ENCODE measurements around the gene SLC24A4. TPM values are rescaled to one million over a fixed set of nuclear protein-coding genes. Genes with fewer than 3 reads are reported as not detected.

Gene SLC24A4
- total RNA-seq, 1 experiment from 2014 or later = not detected

DNA sequence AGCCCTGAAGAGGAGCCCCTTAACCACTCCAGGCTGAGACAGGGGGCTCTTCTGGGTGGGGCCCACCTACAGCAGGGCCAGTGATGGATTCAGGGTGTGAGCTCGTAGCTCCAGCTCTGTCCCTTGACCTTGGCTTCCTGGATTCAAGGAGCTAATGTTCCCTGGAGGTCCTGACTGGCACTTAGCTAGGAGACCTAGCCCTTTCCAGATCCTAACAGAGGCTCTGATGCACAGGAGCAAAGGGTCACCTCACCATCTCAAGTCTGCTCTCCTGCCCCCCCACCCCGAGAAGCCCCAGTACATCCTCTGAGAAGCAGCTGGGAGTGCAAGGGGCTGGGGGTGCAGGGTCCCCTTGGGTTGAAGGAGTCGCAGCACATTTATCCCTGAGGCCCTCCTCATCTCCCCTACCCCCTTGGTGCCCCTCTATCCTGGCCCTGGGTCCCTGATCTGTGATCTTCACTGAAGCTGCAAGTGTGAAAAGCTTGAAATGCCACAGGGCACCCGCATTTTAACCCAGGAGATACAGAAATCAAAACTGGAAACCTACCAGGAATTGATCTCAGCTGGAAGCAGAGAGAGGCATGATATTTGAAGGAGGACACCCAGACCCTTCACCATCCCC lies 193.5 kb downstream of the SLC24A4 start:
- H3K9me3 ChIP-seq (ENCODE audit: control insufficient read depth in 1 of 2, insufficient read depth in 1 of 2, low read depth in 1 of 2, low read length in 2 of 2) = no peaks in the 10 kb centered on the region
- no peaks in the 10 kb centered on the region for H3K27me3 ChIP-seq (ENCODE audit: insufficient read depth, low read length)
- H2AFZ ChIP-seq (ENCODE audit: low read depth, low read length, poor library complexity, severe bottlenecking) = no peak overlapping the region
- H3K9me2 ChIP-seq (ENCODE audit: insufficient read depth) = no peaks in the 10 kb centered on the region
- CTCF ChIA-PET = no interaction called here
- TF ChIP-seq EZH2phosphoT487 (IDR thresholded peaks at IDR 0.05; ENCODE audit: borderline replicate concordance) = no peak
- intact Hi-C loops (cut with micrococcal nuclease) = no loop called here
- H3K9ac ChIP-seq (ENCODE audit: low read length) = no peak overlapping the region
- peaks cover 22% of the 10 kb centered on the region; the same call in 1 of the 2 replicates for H3K79me2 ChIP-seq (ENCODE audit: insufficient read depth, low read length)
- RAD21 ChIA-PET (ENCODE audit: low non-redundant PET in 1 of 2, low total read pairs in 2 of 2, uncharacterized antibody in 2 of 2, unreplicated experiment in 2 of 2) = interaction anchor here in 1 of 2 experiments (0.6 kb wide), 1 partner anchor 37 kb away, joined by 3 read pairs; no protein-coding TSS in a partner anchor
- H3K36me3 ChIP-seq (ENCODE audit: control insufficient read depth in 1 of 2, insufficient read depth in 2 of 2, low read length in 2 of 2) = no peaks in the 10 kb centered on the region
- POLR2A ChIA-PET = no interaction called here
- H3K4me2 ChIP-seq (ENCODE audit: low read length) = no peak overlapping the region
- H3K4me3 ChIP-seq (replicated peaks in 1 of 2; ENCODE audit: low read depth in 1 of 2, low read length in 2 of 2) = no peak overlapping the region
- no peak overlapping the region for H3K27ac ChIP-seq (ENCODE audit: low read depth, low read length)
- H3K4me1 ChIP-seq (ENCODE audit: control insufficient read depth in 1 of 2, insufficient read depth in 2 of 2, low read length in 2 of 2) = peaks cover 20 to 32% of the 10 kb centered on the region in 2 experiments
- no TSS peak for BruUV-seq (replicated peaks)
- DNase-seq (ENCODE audit: low read depth, low spot score) (no peak), ATAC-seq (no peak)
- no peaks in the 10 kb centered on the region for H4K20me1 ChIP-seq (ENCODE audit: insufficient read depth)

DNA sequence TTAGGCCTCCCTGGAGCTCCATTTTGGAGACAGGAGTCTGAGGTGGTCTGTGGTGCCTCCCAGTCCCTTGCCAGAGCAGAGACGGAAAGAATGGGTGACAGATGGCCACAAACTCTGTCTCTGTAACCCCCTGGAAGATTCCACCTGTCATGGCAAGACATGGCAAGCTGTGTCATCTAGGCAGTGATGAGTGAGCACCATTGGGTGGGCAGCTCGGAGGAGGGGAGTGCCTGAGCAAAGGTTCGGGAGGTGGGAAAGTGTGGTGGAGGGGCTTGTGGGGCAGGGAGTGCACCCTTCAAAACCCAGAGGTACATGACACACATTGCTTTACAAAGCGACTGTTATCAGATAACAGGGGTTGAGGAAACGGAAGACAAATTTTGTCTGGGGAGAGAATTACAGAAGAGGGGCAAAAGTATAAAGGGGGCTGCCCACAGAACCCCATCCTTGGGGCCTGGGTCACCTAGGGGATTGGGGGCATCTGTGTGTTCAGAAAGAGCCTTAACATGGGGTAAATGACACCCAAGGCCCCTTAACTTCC lies 194.1 kb downstream of the SLC24A4 start:
- H3K9me3 ChIP-seq (ENCODE audit: control insufficient read depth in 1 of 2, insufficient read depth in 1 of 2, low read depth in 1 of 2, low read length in 2 of 2) = no peaks in the 10 kb centered on the region
- no peak overlapping the region for H3K4me3 ChIP-seq (replicated peaks in 1 of 2; ENCODE audit: low read depth in 1 of 2, low read length in 2 of 2)
- DNase-seq (ENCODE audit: low read depth, low spot score) (no peak), ATAC-seq (no peak)
- ChIA-PET POLR2A (no interaction called here), RAD21 (ENCODE audit: low non-redundant PET in 1 of 2, low total read pairs in 2 of 2, uncharacterized antibody in 2 of 2, unreplicated experiment in 2 of 2) (interaction anchor here in 1 of 2 experiments (0.6 kb wide), 1 partner anchor 37 kb away, joined by 3 read pairs; no protein-coding TSS in a partner anchor), CTCF (no interaction called here)
- TF ChIP-seq SIN3A (IDR thresholded peaks at IDR 0.05; ENCODE audit: low read depth) (no peak), JUND (IDR thresholded peaks at IDR 0.05) (no peak), POLR2AphosphoS5 (IDR thresholded peaks at IDR 0.05; ENCODE audit: low read depth, low read length) (no peak), ZFX (IDR thresholded peaks at IDR 0.05) (no peak), EGR1 (IDR thresholded peaks at IDR 0.05; ENCODE audit: low read depth) (no peak), SP1 (IDR thresholded peaks at IDR 0.05; ENCODE audit: low read depth) (no peak), MAX (IDR thresholded peaks at IDR 0.05) (no peak), CTCF (IDR thresholded peaks at IDR 0.05 in 2 of 3, conservative IDR thresholded peaks at IDR 0.05 in 1 of 3; ENCODE audit: borderline replicate concordance in 1 of 3, insufficient read depth in 1 of 3, low read depth in 2 of 3, low read length in 2 of 3) (no peak), ZBTB33 (IDR thresholded peaks at IDR 0.05; ENCODE audit: extremely low read depth, insufficient replicate concordance, low read length) (no peak), FOSL1 (IDR thresholded peaks at IDR 0.05; ENCODE audit: low read depth) (no peak), ZNF274 (IDR thresholded peaks at IDR 0.05; ENCODE audit: low read depth, low read length) (no peak), RAD21 (IDR thresholded peaks at IDR 0.05; ENCODE audit: low read depth) (no peak), SRF (IDR thresholded peaks at IDR 0.05; ENCODE audit: low read depth) (no peak), CEBPB (IDR thresholded peaks at IDR 0.05; ENCODE audit: low read depth) (no peak)
- TF ChIP-seq, protein P1, sequence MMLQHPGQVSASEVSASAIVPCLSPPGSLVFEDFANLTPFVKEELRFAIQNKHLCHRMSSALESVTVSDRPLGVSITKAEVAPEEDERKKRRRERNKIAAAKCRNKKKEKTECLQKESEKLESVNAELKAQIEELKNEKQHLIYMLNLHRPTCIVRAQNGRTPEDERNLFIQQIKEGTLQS (IDR thresholded peaks at IDR 0.05) = no peak
- intact Hi-C loops (cut with micrococcal nuclease) = no loop called here
- no peak overlapping the region for H2AFZ ChIP-seq (ENCODE audit: low read depth, low read length, poor library complexity, severe bottlenecking)
- no peak overlapping the region for H3K4me2 ChIP-seq (ENCODE audit: low read length)
- no peak overlapping the region for H3K27ac ChIP-seq (ENCODE audit: low read depth, low read length)
- BruUV-seq (replicated peaks) = no TSS peak
- H3K4me1 ChIP-seq (ENCODE audit: control insufficient read depth in 1 of 2, insufficient read depth in 2 of 2, low read length in 2 of 2) = peaks cover 15 to 26% of the 10 kb centered on the region in 2 experiments
- no peaks in the 10 kb centered on the region for H4K20me1 ChIP-seq (ENCODE audit: insufficient read depth)
- H3K27me3 ChIP-seq (ENCODE audit: insufficient read depth, low read length) = no peaks in the 10 kb centered on the region
- no peak overlapping the region for H3K9ac ChIP-seq (ENCODE audit: low read length)
- no peaks in the 10 kb centered on the region for H3K36me3 ChIP-seq (ENCODE audit: control insufficient read depth in 1 of 2, insufficient read depth in 2 of 2, low read length in 2 of 2)
- peaks cover 22% of the 10 kb centered on the region; the same call in 1 of the 2 replicates for H3K79me2 ChIP-seq (ENCODE audit: insufficient read depth, low read length)
- no peaks in the 10 kb centered on the region for H3K9me2 ChIP-seq (ENCODE audit: insufficient read depth)
